NCI-H1092 treated with DMSO at 0.1 percent for 48 hours (cell line): ENCODE measurements around the gene PTRH1.
A peak's percentile ranks its signal among the peaks of the same experiment; 100 is the strongest.

Experiments
- DNase-seq: peaks from one replicate; lab custom pipeline; 2025; lab: John Stamatoyannopoulos, UW

Gene PTRH1

DNA sequence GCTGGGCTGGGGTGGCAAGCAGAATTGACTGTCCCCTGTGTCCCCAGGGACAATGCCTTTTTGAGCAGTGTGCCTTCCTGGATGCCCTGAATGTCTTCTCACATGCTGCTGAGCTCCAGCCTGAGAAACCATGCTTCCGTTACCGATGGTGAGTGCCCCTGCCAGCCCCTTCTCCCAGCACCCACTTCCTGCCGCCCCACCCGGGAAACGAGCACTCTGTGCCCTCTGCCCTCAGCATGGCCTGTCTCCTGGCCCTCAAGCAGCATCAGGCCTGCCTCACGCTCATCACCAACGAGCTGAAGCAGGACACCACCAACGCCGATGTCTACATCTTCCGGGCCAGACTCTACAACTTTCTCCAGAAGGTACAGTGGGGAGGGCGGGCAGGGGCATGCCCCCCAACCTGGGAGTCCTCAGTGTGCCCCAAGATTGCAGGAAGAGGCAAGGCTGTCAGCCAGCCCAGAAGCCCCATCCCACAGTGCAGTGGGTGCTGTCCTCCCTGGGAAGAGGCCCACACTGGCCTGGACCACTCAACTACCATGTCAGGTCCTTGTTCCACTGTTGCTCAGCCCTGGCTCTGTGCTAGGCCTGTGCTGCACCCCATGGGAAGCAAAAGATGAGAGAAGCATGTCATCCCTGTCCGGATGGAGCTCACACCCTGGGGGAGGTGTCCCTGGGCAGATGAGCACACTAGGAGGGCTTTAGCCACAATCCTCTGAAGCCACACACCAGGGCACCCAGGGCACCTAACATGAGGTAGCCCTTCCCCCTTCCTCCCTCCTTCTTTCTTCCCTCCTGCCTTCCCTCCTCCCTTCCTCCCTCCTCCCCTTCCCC lies 4.8 kb upstream of the PTRH1 start:
- no peak for DNase-seq

DNA sequence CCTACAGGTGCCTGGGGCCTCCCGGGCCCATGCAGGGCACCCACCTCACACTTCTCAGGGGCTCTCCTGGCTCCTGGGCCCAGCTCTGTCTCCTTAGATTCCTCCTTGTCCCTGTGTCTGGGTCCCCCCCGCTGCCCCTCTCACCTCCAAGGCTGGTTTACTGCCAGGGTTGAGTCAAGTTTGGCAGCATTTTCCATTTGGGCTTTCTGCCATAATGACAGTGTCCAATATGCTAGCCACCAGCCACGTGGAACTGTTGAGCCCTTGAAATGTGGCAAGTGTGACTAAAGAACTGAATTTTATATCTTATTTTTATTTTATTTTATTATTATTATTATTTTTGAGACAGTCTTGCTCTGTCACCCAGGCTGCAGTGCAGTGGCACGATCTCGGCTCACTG lies 2.3 kb upstream of the PTRH1 start:
- peak; percentile 38 for DNase-seq

DNA sequence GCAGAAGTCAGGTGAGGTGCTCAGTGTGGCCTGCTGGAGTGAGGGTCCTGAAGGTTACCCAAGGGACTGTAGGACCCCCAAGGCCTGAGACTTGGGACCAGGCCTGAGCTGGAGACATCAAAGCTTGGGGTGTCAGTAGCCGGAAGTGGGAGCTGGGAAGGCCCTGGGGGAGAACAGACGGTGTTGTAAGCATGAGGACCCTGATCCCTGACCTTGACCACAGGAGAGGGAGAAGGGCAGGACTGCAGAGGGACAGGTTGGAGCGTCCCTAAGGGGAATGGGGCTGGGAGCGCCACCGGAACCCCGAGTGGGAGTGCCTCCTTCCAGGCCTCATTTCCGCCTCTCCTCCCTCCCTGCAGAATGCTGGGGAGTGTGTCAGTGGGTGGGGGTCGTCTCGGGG lies 949 bp upstream of the PTRH1 start:
- no peak for DNase-seq

DNA sequence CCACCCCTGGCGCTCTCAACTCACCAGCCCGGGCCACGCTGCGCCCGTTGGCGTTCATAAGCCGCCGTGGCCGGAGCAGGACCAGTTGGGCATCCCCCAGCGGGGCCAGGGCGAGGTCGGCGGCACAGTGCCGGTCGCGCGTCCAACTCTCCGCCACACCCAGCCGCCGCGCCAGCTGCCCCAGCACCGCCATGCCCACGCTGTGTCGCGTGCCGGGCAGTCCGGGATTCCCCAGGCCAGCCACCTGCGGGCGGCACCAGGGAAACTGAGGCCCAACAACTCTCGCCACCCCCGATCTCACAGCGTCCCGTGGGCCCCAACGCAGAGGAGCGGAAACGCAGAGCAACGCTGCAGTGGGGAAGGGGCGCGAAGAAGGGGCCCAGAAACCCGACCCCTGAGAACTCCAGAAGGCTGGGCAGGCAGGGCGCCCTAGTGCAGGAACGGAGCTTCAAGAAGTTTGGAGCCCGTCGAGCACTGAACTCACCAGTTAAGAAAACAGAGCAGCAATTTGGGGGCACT lies 453 bp downstream of the PTRH1 start:
- no peak for DNase-seq

DNA sequence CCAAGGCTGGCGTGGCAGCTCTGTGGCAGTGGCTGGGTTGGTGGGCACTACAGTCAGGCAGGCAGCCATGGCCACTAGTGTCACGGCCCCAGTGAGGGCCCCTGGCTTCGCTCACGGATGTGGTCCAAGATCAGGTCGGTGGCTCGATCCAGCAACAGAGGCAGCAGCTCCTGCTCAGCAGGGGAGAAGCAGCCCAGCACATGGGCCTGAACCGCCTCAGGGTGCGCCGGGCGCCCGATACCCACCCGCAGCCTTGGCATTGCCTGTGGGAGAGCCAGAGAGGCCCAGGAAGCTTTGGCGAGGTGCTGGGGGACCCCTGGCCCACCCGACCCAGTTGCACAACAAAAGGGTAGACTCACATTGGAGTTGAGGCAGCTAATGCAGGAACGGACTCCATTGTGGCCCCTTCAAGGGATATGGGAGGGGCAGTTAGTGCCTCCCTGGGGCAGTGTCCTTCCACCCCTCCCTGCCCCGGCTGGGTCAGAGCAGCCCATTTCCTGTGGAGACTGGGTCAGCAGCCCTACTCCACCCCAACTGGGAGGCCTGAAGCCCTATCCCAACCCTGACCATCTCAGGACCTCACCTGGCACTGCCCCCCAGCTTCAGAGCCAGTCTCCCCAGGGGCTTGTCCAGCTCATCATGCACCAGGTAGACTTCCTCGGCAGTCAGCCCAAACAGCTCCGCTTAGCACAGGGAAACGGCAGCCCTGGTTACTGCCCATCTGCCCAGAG lies 1.3 kb downstream of the PTRH1 start:
- no peak for DNase-seq

DNA sequence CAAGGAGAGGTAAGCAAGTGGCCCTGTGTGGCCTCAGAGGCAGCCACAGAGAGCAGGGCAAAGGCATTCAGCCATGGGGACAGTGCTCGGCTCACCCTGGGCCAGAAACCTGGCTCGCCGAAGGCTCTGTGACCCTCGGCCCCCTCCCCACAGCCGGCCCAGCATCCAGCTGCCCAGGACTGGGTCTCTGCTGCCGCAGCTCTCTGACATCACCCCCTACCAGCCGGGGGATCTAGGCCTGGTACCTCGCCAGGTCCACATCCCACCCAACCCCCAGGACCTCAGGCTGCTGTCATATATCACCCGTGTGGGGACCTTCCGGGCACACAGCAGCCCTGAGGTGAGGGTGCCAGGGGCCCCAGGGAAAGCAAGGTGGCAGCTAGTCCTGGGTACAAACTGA lies 2.6 kb downstream of the PTRH1 start:
- DNase-seq, result no peak

DNA sequence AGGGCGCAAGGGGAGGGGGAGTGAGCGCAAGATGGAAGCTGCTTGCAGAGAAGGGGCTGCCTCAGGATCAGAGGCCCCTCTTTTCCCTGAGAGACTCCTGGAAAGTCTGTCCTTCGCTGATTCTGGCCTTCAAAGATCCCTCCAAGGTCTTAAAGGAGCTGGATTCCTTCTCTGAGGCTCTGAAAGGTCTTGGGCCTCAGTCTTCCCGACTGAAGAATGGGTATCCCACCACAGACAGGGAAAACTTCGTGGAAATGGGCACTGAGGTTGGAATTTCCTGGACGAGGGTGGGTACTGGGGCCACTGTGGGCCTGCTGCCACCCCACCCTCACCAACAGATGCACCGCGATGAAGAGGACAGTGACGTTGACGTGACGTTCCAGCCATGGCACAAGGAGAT lies 3.1 kb downstream of the PTRH1 start:
- no peak for DNase-seq

DNA sequence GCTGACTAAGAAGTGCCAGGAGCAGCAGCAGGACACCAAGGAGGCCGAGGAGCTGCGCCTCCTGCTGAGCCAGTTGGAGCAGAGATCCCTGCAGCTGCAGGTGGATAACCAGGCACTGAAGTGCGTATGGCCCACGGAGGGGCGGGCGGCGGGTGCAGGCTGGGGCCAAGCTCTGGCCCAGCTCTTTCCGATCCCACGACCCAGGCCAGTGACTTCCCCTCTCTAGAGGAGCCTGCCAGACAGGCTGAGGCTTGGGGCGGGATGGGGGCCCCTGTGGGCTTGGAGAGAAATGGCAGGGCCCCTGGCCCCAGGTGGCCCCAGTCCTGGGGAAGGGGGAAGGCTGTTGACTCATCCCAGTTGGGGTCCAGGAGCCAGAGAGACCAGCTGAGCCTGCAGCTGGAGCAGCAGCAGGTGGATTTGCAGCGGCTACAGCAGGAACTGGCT lies 3.6 kb downstream of the PTRH1 start:
- peak; percentile 34 for DNase-seq

DNA sequence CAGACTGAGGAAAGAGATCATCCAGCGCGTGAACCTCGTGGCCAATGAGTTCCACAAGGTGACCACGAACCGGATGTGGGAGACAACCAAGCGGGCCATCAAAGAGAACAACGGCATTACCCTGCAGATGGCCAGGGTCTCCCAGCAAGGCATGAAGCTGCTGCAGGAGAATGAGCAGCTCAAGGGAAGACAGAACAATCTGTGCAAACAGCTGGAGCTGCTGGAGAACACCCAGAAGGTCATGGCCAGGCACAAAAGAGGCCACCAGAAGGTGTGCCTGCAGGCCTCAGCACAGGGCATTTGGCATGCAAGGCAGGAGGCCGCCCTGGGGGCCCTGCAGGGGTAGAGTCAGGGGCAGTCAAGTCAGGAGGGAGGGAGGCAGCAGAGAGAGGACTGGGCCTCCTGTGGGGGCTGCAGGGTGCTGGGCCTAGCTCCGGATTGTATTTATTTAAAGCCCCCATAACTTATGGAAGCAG lies 4.2 kb downstream of the PTRH1 start:
- DNase-seq, result no peak

DNA sequence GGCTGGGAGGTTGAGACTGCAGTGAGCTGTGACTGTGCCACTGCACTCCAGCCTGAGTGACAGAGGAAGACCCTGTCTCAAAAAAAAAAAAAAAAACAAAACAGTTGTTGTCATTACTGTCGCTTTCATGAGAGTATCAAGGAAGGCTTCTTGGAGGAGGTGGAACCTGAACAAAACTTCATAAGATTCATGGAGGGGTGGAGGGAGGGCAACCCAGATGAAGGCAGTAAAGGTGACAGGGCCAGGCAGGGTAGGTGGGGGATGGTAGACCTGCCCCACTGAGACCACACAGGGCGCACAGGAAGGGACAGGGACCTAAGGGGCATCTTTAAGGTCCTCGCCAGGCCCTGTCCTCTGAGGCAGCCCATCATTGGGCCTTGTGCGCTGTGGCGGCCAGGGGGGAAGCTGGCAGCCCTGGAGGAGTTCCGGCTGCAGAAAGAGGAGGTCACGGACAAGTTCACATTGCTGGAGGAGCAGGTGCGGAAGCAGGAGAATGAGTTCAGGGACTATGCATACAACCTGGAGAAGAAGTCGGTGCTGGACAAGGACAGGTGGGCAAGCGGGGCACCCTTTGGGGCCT lies 5.2 kb downstream of the PTRH1 start:
- DNase-seq, result no peak

DNA sequence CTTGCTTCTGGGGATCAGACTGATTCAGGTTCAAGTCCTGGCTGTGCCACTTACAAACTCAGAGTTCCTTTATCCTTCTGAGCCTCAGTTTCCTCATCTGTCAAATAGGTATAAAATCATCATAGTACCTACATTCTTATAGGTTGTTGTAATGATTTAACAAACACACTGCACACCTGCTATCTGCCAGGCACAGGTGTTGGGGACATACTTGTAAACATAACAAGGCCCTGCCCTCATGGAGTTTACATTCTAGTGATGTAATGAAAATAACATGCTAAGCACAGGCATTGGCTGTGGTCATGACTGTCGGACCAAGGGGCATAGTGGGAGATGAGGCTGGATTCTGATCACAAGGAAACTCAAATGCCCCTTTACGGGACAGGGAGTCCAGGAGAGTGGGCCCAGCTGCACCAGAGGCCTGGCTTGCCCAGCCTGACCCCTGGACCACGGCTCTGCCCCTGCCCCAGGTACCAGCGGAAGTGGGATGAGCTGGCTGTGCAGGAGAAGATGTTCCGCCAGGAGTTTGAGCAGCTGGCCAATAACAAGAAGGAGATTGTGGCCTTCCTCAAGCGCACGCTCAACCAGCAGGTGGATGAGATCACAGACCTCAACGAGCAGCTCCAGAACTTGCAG lies 6.4 kb downstream of the PTRH1 start:
- no peak for DNase-seq

DNA sequence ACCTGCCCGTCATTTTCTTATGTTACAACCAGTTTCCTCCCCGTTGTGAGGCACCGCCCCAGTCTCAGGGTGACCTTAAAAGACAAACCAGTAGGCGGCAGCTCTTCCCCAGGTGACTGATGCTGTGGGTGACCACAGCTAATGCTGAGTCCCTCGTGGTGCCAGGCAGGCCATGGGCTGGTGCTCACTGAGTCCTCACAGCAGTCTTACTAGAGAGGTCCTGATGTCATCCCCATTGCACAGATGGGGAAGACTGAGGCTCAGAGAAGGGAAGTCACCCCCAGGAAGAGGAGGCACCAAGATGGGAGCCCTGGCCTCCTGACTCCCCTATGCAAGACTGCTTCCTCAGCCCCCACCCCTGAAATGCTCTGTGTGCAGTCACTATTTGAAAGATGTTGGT lies 7.7 kb downstream of the PTRH1 start:
- DNase-seq, result no peak

DNA sequence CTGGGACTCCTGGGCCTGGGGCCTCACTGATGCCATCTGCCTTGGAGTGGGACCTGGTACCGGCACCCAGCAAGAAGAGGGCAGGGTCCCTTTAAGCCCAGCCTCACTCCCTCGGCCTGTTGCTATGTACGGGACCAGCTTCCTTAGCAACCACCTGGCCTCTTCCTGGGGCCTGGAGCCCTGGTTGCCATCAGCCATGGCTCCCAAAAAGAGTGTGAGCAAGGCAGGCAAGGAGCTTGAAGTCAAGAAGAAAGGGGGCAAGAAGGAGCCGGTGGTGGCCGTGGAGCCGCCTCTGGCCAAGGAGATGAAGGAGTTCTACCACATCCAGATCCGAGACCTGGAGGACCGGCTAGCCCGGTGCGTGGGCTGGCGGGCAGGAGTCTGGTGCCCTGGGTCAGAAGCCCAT lies 8.6 kb downstream of the PTRH1 start, which contains the start of gene CFAP157:
Gene CFAP157, plus strand, starts transcription at position 153 of the 406 bp plus-strand sequence. Its CDS starts 44 bp downstream, at position 197.
- DNase-seq, result no peak

DNA sequence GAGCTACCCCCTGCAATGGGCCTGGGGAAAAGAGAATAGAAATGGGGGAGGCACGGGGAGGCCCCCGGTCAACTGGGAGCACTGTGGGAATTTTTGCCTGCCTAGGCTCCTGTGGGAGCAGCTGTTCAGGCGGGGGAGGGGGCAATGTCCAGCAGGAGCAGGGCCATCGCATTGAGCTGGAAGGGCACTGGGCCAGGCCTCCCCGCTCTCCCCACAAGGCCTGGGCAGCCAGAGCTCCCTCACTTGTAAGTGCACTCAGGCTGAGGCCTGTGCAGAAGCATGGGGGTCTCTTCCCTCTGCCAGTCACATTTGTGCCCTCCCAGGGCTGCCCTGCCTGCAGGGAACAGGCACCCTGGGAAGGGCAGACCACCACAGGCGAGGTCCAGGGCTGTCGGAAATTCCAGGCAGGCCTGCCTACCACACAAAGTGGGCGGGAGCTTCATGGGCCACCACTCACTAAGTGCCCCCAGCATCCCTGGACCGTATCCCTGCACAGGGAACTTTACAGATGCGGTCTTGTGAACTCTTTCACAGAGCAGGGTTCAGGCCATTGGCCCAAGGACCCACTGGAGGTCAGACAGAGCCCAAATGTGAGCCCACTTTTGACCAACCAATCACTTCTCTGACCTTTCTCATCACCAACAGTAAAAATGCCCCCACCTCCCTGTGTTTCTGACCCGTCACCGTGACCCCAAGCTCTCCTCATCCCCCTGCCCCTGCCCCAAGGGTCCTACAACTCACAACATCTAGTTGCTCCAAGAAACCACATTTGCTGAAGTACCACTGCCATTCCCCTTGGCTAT lies 9.7 kb downstream of the PTRH1 start:
- no peak for DNase-seq

DNA sequence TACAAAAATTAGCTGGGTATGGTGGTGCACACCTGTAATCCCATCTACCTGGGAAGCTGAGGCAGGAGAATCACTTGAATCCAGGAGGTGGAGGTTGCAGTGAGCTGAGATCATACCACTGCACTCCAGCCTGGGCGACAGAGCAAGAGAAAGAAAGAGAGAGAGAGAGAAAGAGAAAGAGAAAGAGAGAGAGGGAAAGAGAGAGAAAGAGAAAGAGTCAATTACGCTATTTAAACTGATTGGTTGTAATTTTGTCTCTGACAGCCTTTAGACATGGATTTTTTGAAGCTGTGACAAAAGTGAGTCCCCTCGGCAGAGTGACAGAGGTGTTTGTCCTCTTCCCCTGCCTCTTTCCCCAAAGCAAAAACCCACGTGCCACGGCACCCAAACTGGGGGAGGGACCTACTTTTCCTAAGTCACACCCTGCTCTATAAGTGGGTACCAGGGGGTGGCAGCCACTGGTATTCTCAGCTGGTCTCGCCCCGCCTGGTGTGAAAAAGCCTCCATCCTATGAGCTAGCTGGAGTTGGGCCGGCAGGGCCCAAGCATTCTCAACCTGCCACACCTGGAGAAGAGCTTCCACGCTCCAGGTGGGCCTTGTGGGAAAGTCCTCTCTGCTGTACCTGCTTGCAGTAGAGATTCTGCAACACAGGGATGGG lies 12.0 kb downstream of the PTRH1 start:
- no peak for DNase-seq

DNA sequence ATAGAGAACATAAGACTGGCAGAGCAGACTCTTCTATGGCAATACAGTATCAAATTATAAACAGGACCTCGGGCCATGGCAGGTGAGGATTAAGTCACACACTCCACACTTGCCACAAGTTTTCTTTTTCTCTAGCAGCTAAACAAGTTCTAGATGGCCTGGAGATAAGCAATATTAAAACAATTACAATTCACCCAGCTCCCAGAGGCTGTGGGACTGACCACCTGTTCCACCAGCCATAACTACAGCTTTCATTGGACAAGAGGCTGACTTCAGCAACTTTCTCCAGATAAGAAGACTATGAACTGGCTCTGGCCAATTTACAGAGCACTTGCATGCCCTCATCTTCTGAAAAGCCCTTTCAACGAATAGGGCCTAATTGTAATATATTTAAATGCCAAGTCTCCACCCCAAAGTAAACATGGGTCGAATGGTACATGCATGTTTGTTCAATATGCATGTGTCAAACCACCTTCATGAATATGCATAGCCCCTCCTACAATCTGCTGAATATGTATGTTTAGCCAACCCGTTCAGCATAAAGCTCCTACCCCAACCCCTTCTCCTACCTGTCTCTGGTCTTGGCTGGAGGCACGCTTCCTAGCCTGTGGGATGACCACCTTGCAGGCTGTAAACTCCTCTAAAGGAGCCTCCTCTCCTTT lies 14.7 kb downstream of the PTRH1 start:
- DNase-seq, result no peak

DNA sequence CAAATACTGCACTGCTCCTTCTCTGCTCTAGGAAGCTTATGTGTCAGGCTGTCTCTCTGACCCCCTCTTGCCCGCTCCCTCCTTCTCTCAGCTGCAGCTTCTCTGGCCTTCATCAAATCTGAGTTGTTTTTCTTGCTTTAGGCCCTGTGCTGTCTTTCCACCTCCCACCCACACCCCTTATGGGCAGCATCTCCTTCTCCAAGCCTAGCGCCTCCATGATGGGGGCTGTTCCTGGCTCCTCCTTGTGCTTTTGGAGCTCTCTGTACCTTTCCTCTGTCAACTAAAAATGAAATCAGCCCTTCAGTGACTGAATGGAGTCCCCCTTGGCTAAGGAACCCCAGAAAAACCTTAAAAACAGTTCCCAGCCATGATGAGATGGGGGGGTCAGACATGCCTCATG lies 15.3 kb downstream of the PTRH1 start:
- no peak for DNase-seq

DNA sequence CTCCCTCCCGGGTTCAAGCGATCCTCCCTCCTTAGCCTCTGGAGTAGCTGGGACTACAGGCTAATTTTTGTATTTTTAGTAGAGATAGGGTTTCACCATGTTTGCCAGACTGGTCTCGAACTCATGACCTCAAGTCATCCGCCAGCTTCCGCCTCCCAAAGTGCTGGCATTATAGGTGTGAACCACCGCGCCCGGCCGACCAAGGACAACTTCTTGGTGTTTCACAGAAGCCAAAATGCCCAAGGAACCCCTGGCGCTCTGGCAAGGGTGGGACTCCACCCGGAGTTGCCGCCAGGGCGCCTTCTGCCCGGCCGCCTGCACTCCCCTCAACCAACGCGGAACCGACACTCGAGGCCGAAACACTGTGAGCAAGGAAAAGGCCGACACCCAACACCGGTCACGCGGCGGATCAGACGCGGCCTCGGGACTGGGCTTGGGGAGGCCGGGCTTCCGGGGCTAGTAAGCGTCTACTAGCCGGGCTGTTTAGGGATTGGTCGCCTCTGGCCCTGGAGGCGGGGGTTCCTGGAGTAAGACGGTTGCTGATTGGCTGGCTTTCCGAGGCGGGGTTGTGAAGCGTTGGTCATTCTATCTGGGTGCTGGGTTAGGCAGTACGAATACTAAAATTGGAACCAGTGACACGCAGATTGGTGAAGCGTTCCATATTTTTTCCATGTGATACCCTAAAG lies 16.3 kb downstream of the PTRH1 start:
- peak; percentile 72 for DNase-seq

DNA sequence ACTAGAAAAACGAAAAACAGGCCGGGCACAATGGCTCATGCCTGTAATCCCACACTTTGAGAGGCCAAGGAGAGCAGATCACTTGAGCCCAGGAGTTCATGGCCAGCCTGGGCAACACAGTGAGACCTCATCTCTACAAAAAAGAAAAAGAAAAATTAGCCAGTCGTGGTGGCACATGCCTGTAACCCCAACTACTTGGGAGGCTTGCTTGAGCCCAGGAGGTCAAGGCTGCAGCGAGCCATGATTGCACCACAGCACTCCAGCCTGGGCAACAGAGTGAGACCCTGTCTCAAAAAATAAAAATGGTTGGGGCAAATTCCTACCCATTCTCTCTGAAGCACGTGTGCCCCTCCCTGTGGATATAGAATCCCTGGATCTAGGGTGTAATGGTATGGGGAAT lies 17.1 kb downstream of the PTRH1 start:
- DNase-seq, result no peak

DNA sequence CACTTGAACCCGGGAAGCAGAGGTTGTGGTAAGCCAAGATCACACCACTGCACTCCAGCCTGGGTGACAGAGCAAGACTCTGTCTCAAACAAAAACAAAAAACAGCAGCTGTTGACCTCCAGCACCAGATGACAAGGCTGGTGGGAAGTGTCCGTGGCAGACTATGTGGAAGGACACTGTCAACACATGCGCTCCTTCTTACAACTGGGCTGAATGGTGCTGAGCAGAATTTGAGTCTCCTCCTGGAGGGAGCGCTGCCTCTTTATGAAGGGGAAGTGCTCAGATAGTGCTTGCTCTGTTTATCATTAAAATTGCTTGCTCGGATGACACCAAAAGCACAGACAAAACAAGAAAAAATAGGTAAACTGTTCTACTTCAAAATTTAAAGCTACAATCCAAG lies 17.9 kb downstream of the PTRH1 start:
- no peak for DNase-seq
